CD14-positive monocyte (primary cell): Measurements from ENCODE around the gene DTX4. TPM values are rescaled to one million over a fixed set of nuclear protein-coding genes. Genes with fewer than 3 reads are reported as not detected.
A peak's percentile ranks its signal among the peaks of the same experiment; 100 is the strongest.

Experiments
- DNase-seq, 3 donors: peaks; one replicate each; pipeline ENCODE4 v3.0.0-alpha.2; 2011 to 2022
- H2AFZ ChIP-seq: 2 replicates; pipeline ENCODE4 v1.6.0; 2012; ENCODE audit warnings: mild to moderate bottlenecking, low read depth, low read length, inconsistent platforms; ENCODE audit not compliant: insufficient read depth, poor library complexity, severe bottlenecking
- H3K27ac ChIP-seq, 2 donors: 1 replicate in 1 of 2; 2 replicates in 1 of 2; pipeline ENCODE4 v1.5.1; 2012 to 2013; ENCODE audit warnings: low read length in 2 of 2, control low read depth in 1 of 2, inconsistent platforms in 1 of 2, low read depth in 1 of 2, mild to moderate bottlenecking in 1 of 2
- H3K27me3 ChIP-seq, 2 donors: one replicate each; pipeline versions ENCODE4 v1.6.0 to v1.6.1; 2011 to 2013; ENCODE audit warnings: low read length in 2 of 2; ENCODE audit not compliant: control insufficient read depth in 2 of 2, insufficient read depth in 2 of 2
- H3K36me3 ChIP-seq, 2 donors: replicated peaks in 1 of 2; 1 replicate in 1 of 2; 2 replicates in 1 of 2; pipeline versions ENCODE4 v1.5.1 to v1.6.1; 2012 to 2013; ENCODE audit warnings: low read length in 2 of 2, control low read depth in 1 of 2, inconsistent platforms in 1 of 2, mild to moderate bottlenecking in 1 of 2; ENCODE audit not compliant: insufficient read depth in 2 of 2, control insufficient read depth in 1 of 2
- H3K4me1 ChIP-seq, 2 donors: 1 replicate in 1 of 2; 2 replicates in 1 of 2; pipeline versions ENCODE4 v1.5.1 to v1.6.1; 2012 to 2013; ENCODE audit warnings: low read length in 2 of 2, control low read depth in 1 of 2, inconsistent platforms in 1 of 2, mild to moderate bottlenecking in 1 of 2, moderate library complexity in 1 of 2; ENCODE audit not compliant: insufficient read depth in 2 of 2, control insufficient read depth in 1 of 2
- H3K4me2 ChIP-seq: replicated peaks from 2 replicates; pipeline ENCODE3; 2012; ENCODE audit warnings: low read length, moderate library complexity, mild to moderate bottlenecking; ENCODE audit not compliant: poor library complexity, severe bottlenecking; ENCODE audit errors: extremely low read depth
- H3K4me3 ChIP-seq, 3 experiments: fragments of 200-600 bp in 1 of 3; sonication (generic) in 1 of 3; replicated peaks in 1 of 3; 1 replicate in 2 of 3; 2 replicates in 1 of 3; pipeline ENCODE4 v1.5.1; 2011 to 2013; ENCODE audit warnings: low read length in 3 of 3, mild to moderate bottlenecking in 3 of 3, control low read depth in 2 of 3, low read depth in 2 of 3, inconsistent platforms in 1 of 3, moderate library complexity in 1 of 3
- H3K79me2 ChIP-seq: 2 replicates; pipeline ENCODE4 v1.6.0; 2012; ENCODE audit warnings: mild to moderate bottlenecking, control low read depth, inconsistent platforms, low read length, moderate library complexity; ENCODE audit not compliant: insufficient read depth
- H3K9ac ChIP-seq: 2 replicates; pipeline ENCODE4 v1.6.0; 2017; ENCODE audit warnings: low read length, mild to moderate bottlenecking; ENCODE audit not compliant: insufficient read depth, poor library complexity, severe bottlenecking
- H3K9me3 ChIP-seq, 2 donors: replicated peaks in 1 of 2; 1 replicate in 1 of 2; 2 replicates in 1 of 2; pipeline versions ENCODE4 v1.5.1 to v1.6.1; 2012 to 2013; ENCODE audit warnings: low read length in 2 of 2, control low read depth in 1 of 2; ENCODE audit not compliant: control insufficient read depth in 1 of 2, insufficient read depth in 1 of 2
- H4K20me1 ChIP-seq: 2 replicates; pipeline ENCODE4 v1.6.0; 2012; ENCODE audit warnings: mild to moderate bottlenecking, low read length, control low read depth, moderate library complexity; ENCODE audit not compliant: insufficient read depth
- H3K27ac Mint-ChIP-seq, 7 donors: one replicate each; pipeline ENCODE4 v1.8.0; 2020; ENCODE audit warnings: mild to moderate bottlenecking in 7 of 7, mixed read lengths in 7 of 7, moderate library complexity in 6 of 7, inconsistent platforms in 2 of 7
- H3K27me3 Mint-ChIP-seq, 3 donors: one replicate each; pipeline ENCODE4 v1.8.0; 2021 to 2022; ENCODE audit warnings: low read depth in 3 of 3, mild to moderate bottlenecking in 3 of 3, mixed read lengths in 3 of 3, moderate library complexity in 3 of 3, inconsistent platforms in 1 of 3
- H3K36me3 Mint-ChIP-seq, 2 donors: one replicate each; pipeline ENCODE4 v1.8.0; 2020; ENCODE audit warnings: mixed read lengths in 2 of 2, inconsistent platforms in 1 of 2, mild to moderate bottlenecking in 1 of 2
- H3K4me1 Mint-ChIP-seq: one replicate; pipeline ENCODE4 v1.8.0; 2020; ENCODE audit warnings: mild to moderate bottlenecking, mixed read lengths
- H3K4me3 Mint-ChIP-seq, 2 donors: one replicate each; pipeline ENCODE4 v1.8.0; 2020; ENCODE audit warnings: mild to moderate bottlenecking in 2 of 2, mixed read lengths in 2 of 2, moderate library complexity in 1 of 2
- H3K9me3 Mint-ChIP-seq, 7 donors: one replicate each; pipeline ENCODE4 v1.8.0; 2020 to 2022; ENCODE audit warnings: mixed read lengths in 7 of 7, mild to moderate bottlenecking in 6 of 7, moderate library complexity in 6 of 7, inconsistent platforms in 2 of 7
- CTCF ChIP-seq: fragments of 200-600 bp; IDR thresholded peaks from one replicate; pipeline ENCODE4 v1.8.0; 2022; ENCODE audit warnings: antibody characterized with exemption, mild to moderate bottlenecking
- whole genome bisulfite sequencing: methylation state at CpG from one replicate; pipeline ENCODE4 v1.1.5; 2013; ENCODE audit warnings: missing lambda C conversion rate; ENCODE audit not compliant: insufficient coverage; 5-methylcytosine and 5-hydroxymethylcytosine counted together
- intact Hi-C, 2 donors: fragments of 100-400 bp; cut with micrococcal nuclease; formaldehyde crosslinking; loops; one replicate each; pipeline versions ENCODE4 v1.15.0 to v1.15.1; 2023
- polyA plus RNA-seq, 3 donors: library from polyadenylated mRNA; depleted of rRNA in 1 of 3; unstranded in 2 of 3; stranded (reverse) in 1 of 3; fragments of 300-500 nt in 2 of 3; fragments of >200 nt in 1 of 3; fragmentation: Illumina TruSeq in 2 of 3; gene quantifications; 1 replicate in 2 of 3; 2 replicates in 1 of 3; pipeline ENCODE4 v1.2.3, GENCODE V29; 2012 to 2021

Gene DTX4
- polyA plus RNA-seq, 3 donors, result 0.96 to 1.9 (median 1.1) TPM

GRCh38 chr11:59191890-59192289 lies 20.0 kb downstream of the DTX4 start:
- Histone ChIP-seq H2AFZ (no peak overlapping the region), H3K27ac (no peak overlapping the region), H3K27me3 (no peaks in the 10 kb centered on the region), H4K20me1 (peaks cover 26% of the 10 kb centered on the region), H3K36me3 (peaks cover 0 to 54% of the 10 kb centered on the region in 2 donors), H3K9me3 (no peaks in the 10 kb centered on the region), H3K4me3 (no peak overlapping the region), H3K4me1 (peaks cover 8 to 16% of the 10 kb centered on the region in 2 donors), H3K79me2 (no peaks in the 10 kb centered on the region), H3K4me2 (no peak overlapping the region), H3K9ac (no peak overlapping the region)
- intact Hi-C loops, result no loop called here
- DNase-seq, result no peak
- Mint-ChIP-seq H3K4me3 (no peak overlapping the region), H3K9me3 (peaks cover 0 to 2% (median 0%) of the 10 kb centered on the region in 7 donors), H3K4me1 (peaks cover 16% of the 10 kb centered on the region), H3K36me3 (peaks cover 63 to 64% of the 10 kb centered on the region in 2 donors), H3K27ac (peak overlapping the region in 1 of 7 donors; percentile 45), H3K27me3 (peaks cover 0 to 4% (median 0%) of the 10 kb centered on the region in 3 donors)
- no peak for TF ChIP-seq CTCF
- WGBS, result 95% methylated on average over 6 of the region's 8 CpGs

GRCh38 chr11:59192446-59193020 lies 20.6 kb downstream of the DTX4 start:
- Histone ChIP-seq H3K79me2 (no peaks in the 10 kb centered on the region), H3K36me3 (peaks cover 0 to 55% of the 10 kb centered on the region in 2 donors), H3K27ac (no peak overlapping the region), H3K4me2 (no peak overlapping the region), H3K27me3 (no peaks in the 10 kb centered on the region), H3K9ac (no peak overlapping the region), H3K9me3 (no peaks in the 10 kb centered on the region), H2AFZ (no peak overlapping the region), H3K4me3 (no peak overlapping the region), H4K20me1 (peaks cover 31% of the 10 kb centered on the region), H3K4me1 (peaks cover 6 to 18% of the 10 kb centered on the region in 2 donors)
- H3K27me3 Mint-ChIP-seq, result peaks cover 0 to 5% (median 1%) of the 10 kb centered on the region in 3 donors
- peaks cover 0 to 7% (median 0%) of the 10 kb centered on the region in 7 donors for H3K9me3 Mint-ChIP-seq
- peaks cover 21% of the 10 kb centered on the region for H3K4me1 Mint-ChIP-seq
- H3K4me3 Mint-ChIP-seq, result no peak overlapping the region
- 93% methylated on average over 2 of the region's 4 CpGs for WGBS
- DNase-seq, result no peak
- H3K27ac Mint-ChIP-seq, result peak overlapping the region in 1 of 7 donors; percentile 51
- peaks cover 66 to 70% of the 10 kb centered on the region in 2 donors for H3K36me3 Mint-ChIP-seq
- TF ChIP-seq CTCF, result no peak
- intact Hi-C loops, result no loop called here
